ENCODE data around the gene PACC1.

GRCh38 chr1:212430955-212431394 is 16.3 kb upstream of the PACC1 start:
- TF ChIP-seq CTCF (IDR thresholded peaks at IDR 0.05; ENCODE audit: poor library complexity) (no peak), EZH2phosphoT487 (IDR thresholded peaks at IDR 0.05; ENCODE audit: low read depth, severe bottlenecking, unreplicated experiment) (no peak), EZH2 (IDR thresholded peaks at IDR 0.05; ENCODE audit: borderline replicate concordance) (no peak)
